Measurements from ENCODE around the gene WDR83.
A peak's percentile ranks its signal among the peaks of the same experiment; 100 is the strongest.
"Not testable (repeated sequence)": the region's sequence is repeated elsewhere in the genome, so short reads cannot be mapped to it uniquely, and the experiment has no call there.

WDR83 gene

GRCh38 chr19:12675399-12675798, 8.8 kb downstream of the WDR83 start:
- no peak overlapping the region for H3K4me3 ChIP-seq (ENCODE audit: low read length)
- DNase-seq (ENCODE audit: low read depth): no peak
- no peak for TF ChIP-seq CTCF (conservative IDR thresholded peaks at IDR 0.05; ENCODE audit: low read depth, low read length)

GRCh38 chr19:12675940-12676339, 9.3 kb downstream of the WDR83 start:
- no peak for TF ChIP-seq CTCF (conservative IDR thresholded peaks at IDR 0.05; ENCODE audit: low read depth, low read length)
- no peak for DNase-seq (ENCODE audit: low read depth)
- no peak overlapping the region for H3K4me3 ChIP-seq (ENCODE audit: low read length)

GRCh38 chr19:12676384-12676792, 9.8 kb downstream of the WDR83 start:
- H3K4me3 ChIP-seq (ENCODE audit: low read length): no peak overlapping the region
- peak; percentile 92 for TF ChIP-seq CTCF (conservative IDR thresholded peaks at IDR 0.05; ENCODE audit: low read depth, low read length)
- DNase-seq (ENCODE audit: low read depth): no peak

- no peak for DNase-seq (ENCODE audit: low read depth)
- TF ChIP-seq CTCF (conservative IDR thresholded peaks at IDR 0.05; ENCODE audit: low read depth, low read length): no peak
- H3K4me3 ChIP-seq (ENCODE audit: low read length): no peak overlapping the region
These were observed 10.3 kb downstream of the WDR83 start for GRCh38 chr19:12676928-12677327.

DNA sequence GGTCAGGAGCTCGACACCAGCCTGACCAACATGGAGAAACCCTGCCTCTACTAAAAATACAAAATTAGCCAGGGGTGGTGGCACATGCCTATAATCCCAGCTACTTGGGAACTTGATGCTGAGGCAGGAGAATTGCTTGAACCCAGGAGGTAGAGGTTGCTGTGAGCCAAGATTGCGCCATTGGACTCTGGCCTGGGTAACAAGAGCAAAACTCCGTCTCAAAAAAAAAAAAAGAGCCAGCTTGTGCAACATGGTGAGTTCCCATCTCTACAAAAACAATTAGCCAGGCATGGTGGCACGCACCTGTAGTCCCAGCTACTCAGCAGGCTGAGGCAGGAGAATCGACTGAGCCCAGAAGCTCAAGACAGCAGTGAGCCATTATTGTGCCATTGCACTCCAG, 11.4 kb downstream of the WDR83 start:
- not testable (repeated sequence) for DNase-seq (ENCODE audit: low read depth); H3K4me3 ChIP-seq (ENCODE audit: low read length)

DNA sequence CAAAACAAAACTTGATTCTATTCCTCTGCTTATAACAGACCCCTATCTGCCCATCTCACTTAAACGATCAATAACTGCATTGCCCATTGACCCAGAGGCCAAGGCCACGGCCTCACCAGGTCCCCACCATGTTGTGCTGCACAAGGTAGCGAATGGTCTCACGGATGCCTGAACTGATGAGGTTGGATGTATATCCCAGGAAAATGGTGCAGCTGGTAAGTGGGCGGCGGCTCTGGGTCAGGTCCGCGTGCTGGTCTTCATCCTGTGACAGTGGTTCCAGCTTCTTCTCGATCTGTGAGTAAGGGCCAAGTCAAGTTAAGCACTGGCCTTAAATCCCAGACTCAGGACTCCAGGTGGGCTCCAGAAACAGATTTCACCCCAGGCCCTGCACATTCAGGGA, 13.4 kb downstream of the WDR83 start:
- H3K4me3 ChIP-seq (ENCODE audit: low read length): no peak overlapping the region
- no peak for TF ChIP-seq CTCF (conservative IDR thresholded peaks at IDR 0.05; ENCODE audit: low read depth, low read length)
- DNase-seq (ENCODE audit: low read depth): no peak

DNA sequence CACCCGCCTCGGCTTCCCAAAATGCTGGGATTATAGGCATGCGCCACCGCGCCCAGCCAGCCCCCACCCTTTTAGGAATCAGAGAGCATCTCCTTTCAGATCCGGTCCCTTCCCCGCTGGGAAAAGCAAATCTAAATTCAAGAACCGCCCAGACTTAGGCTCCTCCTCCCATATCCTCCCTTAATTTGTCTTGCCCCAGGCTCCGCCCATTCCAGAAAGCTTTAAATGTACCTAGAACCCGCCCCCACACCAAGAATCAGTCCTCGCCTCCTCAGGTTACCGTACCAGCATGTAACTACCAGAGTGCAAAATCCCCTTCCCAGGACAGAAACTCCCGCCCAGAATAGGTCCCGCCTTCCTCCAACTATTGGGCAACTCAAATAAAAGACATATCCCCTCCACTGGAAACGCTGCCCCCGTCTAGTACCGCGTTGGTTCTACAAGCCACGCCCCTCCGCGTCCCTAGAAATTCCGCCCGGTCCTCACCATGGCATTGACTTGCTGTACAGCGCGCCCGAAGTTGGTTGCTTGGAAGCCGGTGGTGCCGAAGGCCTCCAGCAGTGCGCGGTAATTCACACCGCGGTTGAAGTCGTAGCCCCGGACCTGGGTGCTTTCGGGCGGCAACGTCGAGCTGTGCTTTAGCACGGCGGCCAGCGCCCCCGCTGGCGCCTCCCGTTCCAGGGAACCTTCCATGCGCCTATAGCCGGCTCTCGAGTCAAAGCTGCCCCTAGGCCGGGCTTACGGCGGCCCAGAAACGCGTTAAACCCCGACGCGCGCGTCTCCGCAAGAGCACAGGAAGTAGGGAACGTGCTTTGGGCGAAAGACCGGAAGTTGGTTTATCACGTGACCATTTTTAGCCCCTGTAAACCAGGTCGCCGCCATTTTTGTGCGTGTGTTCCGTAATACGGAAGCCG, 14.7 kb downstream of the WDR83 start, which contains the start of gene DHPS:
TSS of gene DHPS (minus strand) at position 807 of the 914 bp plus-strand sequence. CDS start at position 693, 114 bp downstream.
- peak; percentile 94 for DNase-seq (ENCODE audit: low read depth)
- peak within 1 kb of the TSS; percentile 93 for H3K4me3 ChIP-seq (ENCODE audit: low read length)
- peak; percentile 3 for TF ChIP-seq CTCF (conservative IDR thresholded peaks at IDR 0.05; ENCODE audit: low read depth, low read length)
